ENCODE measurements around the gene CCDC116. TPM values are rescaled to one million over a fixed set of nuclear protein-coding genes. Genes with fewer than 3 reads are reported as not detected.

Gene CCDC116
- total RNA-seq, 2 donors from 2014 or later, result 0.49 to 0.53 TPM

Small RNA genes within 50 kb of the gene (microRNA-seq; reads per million reads assigned to microRNA genes)
- 956 to 1,156 reads per million in 2 donors for gene MIR130B
- gene MIR301B, result 0.53 to 1.4 reads per million in 2 donors

Other genes with a start within 250 kb of the CCDC116 start
- gene RIMBP3B, start 249.0 kb upstream of the CCDC116 start, total RNA-seq, result not detected
- gene HIC2, start 215.4 kb upstream of the CCDC116 start, total RNA-seq, result 1 to 10 TPM; 5.0 to 6.8 TPM
- gene TMEM191C, start 165.4 kb upstream of the CCDC116 start, total RNA-seq, result 1 to 10 TPM; 3.3 to 4.0 TPM
- under 1 TPM in 1 of 2 donors, not detected in 1; 0.28 TPM for gene RIMBP3C, start 81.3 kb upstream of the CCDC116 start, total RNA-seq
- gene UBE2L3, start 65.0 kb upstream of the CCDC116 start, total RNA-seq, result 10 to 100 TPM; 51.5 to 59.6 TPM
- 10 to 100 TPM; 18.9 to 23.2 TPM for gene YDJC, start 2.7 kb upstream of the CCDC116 start, total RNA-seq
- gene SDF2L1, start 9.5 kb downstream of the CCDC116 start, total RNA-seq, result 10 to 100 TPM; 29.0 to 46.5 TPM
- 10 to 100 TPM; 48.0 to 60.5 TPM for gene PPIL2, start 33.3 kb downstream of the CCDC116 start, total RNA-seq
- gene YPEL1, start 103.0 kb downstream of the CCDC116 start, total RNA-seq, result 1 to 10 TPM; 1.6 to 3.4 TPM
- gene MAPK1, start 234.9 kb downstream of the CCDC116 start, total RNA-seq, result 100 to 1,000 TPM; 123 to 144 TPM

Measured in left colon (tissue), 2 donors.